Upper lobe of right lung (tissue), 1 donor: ENCODE measurements around the gene MTCL1. TPM values are rescaled to one million over a fixed set of nuclear protein-coding genes. Genes with fewer than 3 reads are reported as not detected.

ENCODE experiments used
- ATAC-seq: fragments of 200-7000 bp; cut with Tn5 transposase; one replicate; pipeline ENCODE4 v1.9.1; 2020; ENCODE audit warnings: mild to moderate bottlenecking, moderate library complexity
- DNase-seq: peaks from one replicate; pipeline ENCODE4 v3.0.0-alpha.2; 2020
- H3K27ac ChIP-seq: fragments of 200-600 bp; one replicate; pipeline ENCODE4 v1.8.0; 2022
- H3K27me3 ChIP-seq: fragments of 200-600 bp; one replicate; pipeline ENCODE4 v1.8.0; 2022; ENCODE audit warnings: mild to moderate bottlenecking
- H3K36me3 ChIP-seq: fragments of 200-600 bp; one replicate; pipeline ENCODE4 v1.8.0; 2022
- H3K4me1 ChIP-seq: fragments of 200-600 bp; one replicate; pipeline ENCODE4 v1.8.0; 2022
- H3K4me3 ChIP-seq: fragments of 200-600 bp; one replicate; pipeline ENCODE4 v1.8.0; 2022; ENCODE audit warnings: mild to moderate bottlenecking
- H3K9me3 ChIP-seq: fragments of 200-600 bp; one replicate; pipeline ENCODE4 v1.8.0; 2022
- intact Hi-C: fragments of 100-400 bp; cut with DNase I; formaldehyde crosslinking; loops from one replicate; pipeline ENCODE4 v1.11.0; 2022
- total RNA-seq: library from RNA; stranded (reverse); fragmentation: NEBNext Ultra II Directional; extraction: Animal tissue kit (Norgen Biotek cat#: 25700); gene quantifications from one replicate; pipeline ENCODE4 v1.2.1, GENCODE V29; 2021
- TF ChIP-seq, protein P1 (sequence below): fragments of 200-600 bp; IDR thresholded peaks from one replicate; pipeline ENCODE4 v1.8.0; 2022; ENCODE audit warnings: antibody characterized with exemption
- donor health status: DM: no; HTN: yes; CAD: no; lungs with severe emphysema.

MTCL1 gene
- total RNA-seq, 1 donor from 2014 or later = 10.1 TPM

GRCh38 chr18:8858888-8859511 is 153.6 kb downstream of the MTCL1 start:
- DNase-seq (no peak), ATAC-seq (peak; percentile 85)
- Histone ChIP-seq H3K4me3 (no peak overlapping the region), H3K9me3 (no peaks in the 10 kb centered on the region), H3K27ac (no peak overlapping the region), H3K4me1 (no peaks in the 10 kb centered on the region), H3K36me3 (no peaks in the 10 kb centered on the region), H3K27me3 (no peaks in the 10 kb centered on the region)
- intact Hi-C loops = no loop called here
- TF ChIP-seq, protein P1, sequence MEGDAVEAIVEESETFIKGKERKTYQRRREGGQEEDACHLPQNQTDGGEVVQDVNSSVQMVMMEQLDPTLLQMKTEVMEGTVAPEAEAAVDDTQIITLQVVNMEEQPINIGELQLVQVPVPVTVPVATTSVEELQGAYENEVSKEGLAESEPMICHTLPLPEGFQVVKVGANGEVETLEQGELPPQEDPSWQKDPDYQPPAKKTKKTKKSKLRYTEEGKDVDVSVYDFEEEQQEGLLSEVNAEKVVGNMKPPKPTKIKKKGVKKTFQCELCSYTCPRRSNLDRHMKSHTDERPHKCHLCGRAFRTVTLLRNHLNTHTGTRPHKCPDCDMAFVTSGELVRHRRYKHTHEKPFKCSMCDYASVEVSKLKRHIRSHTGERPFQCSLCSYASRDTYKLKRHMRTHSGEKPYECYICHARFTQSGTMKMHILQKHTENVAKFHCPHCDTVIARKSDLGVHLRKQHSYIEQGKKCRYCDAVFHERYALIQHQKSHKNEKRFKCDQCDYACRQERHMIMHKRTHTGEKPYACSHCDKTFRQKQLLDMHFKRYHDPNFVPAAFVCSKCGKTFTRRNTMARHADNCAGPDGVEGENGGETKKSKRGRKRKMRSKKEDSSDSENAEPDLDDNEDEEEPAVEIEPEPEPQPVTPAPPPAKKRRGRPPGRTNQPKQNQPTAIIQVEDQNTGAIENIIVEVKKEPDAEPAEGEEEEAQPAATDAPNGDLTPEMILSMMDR = no peak

DNA sequence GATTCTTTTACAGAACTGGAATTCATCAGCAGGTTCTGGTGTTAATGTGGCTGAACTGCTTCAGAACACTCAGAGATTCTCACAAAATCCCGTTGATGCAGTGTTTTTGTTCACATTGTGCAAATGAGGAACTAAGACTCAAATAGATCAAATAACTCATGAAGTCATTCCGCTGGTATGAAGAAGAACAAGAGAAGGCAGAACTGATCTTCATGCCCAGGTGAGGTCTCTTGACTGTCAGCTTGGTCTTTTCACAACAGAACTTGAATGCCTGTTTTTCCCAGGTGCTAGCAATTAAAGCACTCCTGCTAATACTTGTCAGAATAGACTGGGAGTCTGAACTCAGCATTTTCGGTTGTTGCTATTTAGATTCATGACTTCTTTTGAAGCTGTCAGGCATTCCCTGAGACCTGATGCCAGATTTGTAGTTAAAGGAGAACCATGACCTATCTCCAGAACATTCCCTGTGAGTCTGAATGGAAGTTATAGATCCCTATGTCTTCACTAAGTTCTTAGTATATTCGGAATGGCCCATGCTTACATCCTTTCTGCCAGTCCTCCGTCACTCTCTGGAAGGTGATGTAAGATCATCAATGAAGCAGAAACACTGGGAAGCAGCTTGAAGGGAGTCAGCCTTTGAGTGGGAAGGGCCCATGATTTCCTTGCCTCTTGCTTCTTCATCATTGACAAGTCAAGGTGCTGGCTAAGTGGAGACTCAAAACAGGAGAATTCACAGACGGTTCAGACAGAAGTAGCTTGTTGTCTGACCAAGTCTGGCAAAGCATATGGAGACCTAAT is 155.7 kb downstream of the MTCL1 start:
- DNase-seq (no peak), ATAC-seq (no peak)
- Histone ChIP-seq H3K27me3 (no peaks in the 10 kb centered on the region), H3K4me1 (no peaks in the 10 kb centered on the region), H3K36me3 (no peaks in the 10 kb centered on the region), H3K4me3 (no peak overlapping the region), H3K9me3 (no peaks in the 10 kb centered on the region), H3K27ac (no peak overlapping the region)
- TF ChIP-seq, protein P1 = no peak
- intact Hi-C loops = no loop called here

GRCh38 chr18:8863427-8863826 is 158.1 kb downstream of the MTCL1 start:
- no peaks in the 10 kb centered on the region for H3K36me3 ChIP-seq
- DNase-seq (no peak), ATAC-seq (no peak)
- H3K9me3 ChIP-seq = no peaks in the 10 kb centered on the region
- H3K27me3 ChIP-seq = no peaks in the 10 kb centered on the region
- no peak overlapping the region for H3K27ac ChIP-seq
- no peak overlapping the region for H3K4me3 ChIP-seq
- intact Hi-C loops = no loop called here
- H3K4me1 ChIP-seq = no peaks in the 10 kb centered on the region
- TF ChIP-seq, protein P1 = no peak

DNA sequence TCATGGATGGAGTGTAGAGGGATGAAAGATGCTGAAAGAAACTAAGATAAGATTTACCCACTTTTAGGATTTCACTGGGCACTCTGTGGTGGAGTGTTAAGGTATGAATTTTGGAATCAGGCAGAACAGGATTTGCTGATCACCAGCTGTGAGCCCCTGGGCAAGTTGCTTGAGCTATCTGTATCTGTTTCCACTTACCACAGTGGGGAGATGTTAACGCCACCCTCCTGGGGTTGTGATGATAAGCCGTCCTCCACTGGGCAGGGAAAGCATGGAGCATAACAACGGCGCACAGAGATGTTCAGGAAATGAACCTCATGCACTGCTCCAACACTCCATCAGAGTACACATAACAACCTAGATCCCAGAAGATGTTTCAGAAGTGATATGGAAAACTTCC is 160.6 kb downstream of the MTCL1 start:
- TF ChIP-seq, protein P1 = no peak
- intact Hi-C loops = no loop called here

GRCh38 chr18:8866679-8867078 is 161.3 kb downstream of the MTCL1 start:
- TF ChIP-seq, protein P1 = no peak

More for the DNA sequence above, 160.6 kb downstream of the MTCL1 start:
- no peak for ATAC-seq
- no peak overlapping the region for H3K27ac ChIP-seq
- no peak for DNase-seq
- H3K36me3 ChIP-seq = no peaks in the 10 kb centered on the region
- H3K4me1 ChIP-seq = no peaks in the 10 kb centered on the region
- no peak overlapping the region for H3K4me3 ChIP-seq
- H3K9me3 ChIP-seq = no peaks in the 10 kb centered on the region
- no peaks in the 10 kb centered on the region for H3K27me3 ChIP-seq

More at GRCh38 chr18:8866679-8867078, 161.3 kb downstream of the MTCL1 start:
- DNase-seq (no peak), ATAC-seq (no peak)
- H3K27ac ChIP-seq = no peak overlapping the region
- H3K4me3 ChIP-seq = no peak overlapping the region
- intact Hi-C loops = no loop called here
- H3K27me3 ChIP-seq = no peaks in the 10 kb centered on the region
- no peaks in the 10 kb centered on the region for H3K9me3 ChIP-seq
- no peaks in the 10 kb centered on the region for H3K4me1 ChIP-seq
- H3K36me3 ChIP-seq = no peaks in the 10 kb centered on the region
